Liver (tissue), 3 donors: ENCODE results near the gene PWWP2A.

Experiments used
- GABPA ChIP-seq, 2 donors: IDR thresholded peaks in 1 of 2; conservative IDR thresholded peaks in 1 of 2; 2 replicates each; pipeline ENCODE4 v1.6.1; 2016; ENCODE audit warnings: antibody characterized with exemption in 2 of 2, mild to moderate bottlenecking in 1 of 2, moderate library complexity in 1 of 2
- HNF4G ChIP-seq: IDR thresholded peaks from 2 replicates; pipeline ENCODE4 v1.6.1; 2016; ENCODE audit warnings: antibody characterized with exemption
- JUND ChIP-seq, 2 donors: IDR thresholded peaks; 2 replicates each; pipeline ENCODE4 v1.6.1; 2016; ENCODE audit warnings: antibody characterized with exemption in 2 of 2
- NR2F2 ChIP-seq: IDR thresholded peaks from 2 replicates; pipeline ENCODE4 v1.6.1; 2016; ENCODE audit warnings: antibody characterized with exemption
- RAD21 ChIP-seq, 2 donors: IDR thresholded peaks; 2 replicates each; pipeline ENCODE4 v1.6.1; 2016; ENCODE audit warnings: antibody characterized with exemption in 2 of 2, mild to moderate bottlenecking in 2 of 2
- SP1 ChIP-seq: IDR thresholded peaks from 2 replicates; pipeline ENCODE4 v1.6.1; 2018; ENCODE audit warnings: antibody characterized with exemption, mild to moderate bottlenecking
- YY1 ChIP-seq: IDR thresholded peaks from 2 replicates; pipeline ENCODE4 v1.6.1; 2016; ENCODE audit warnings: antibody characterized with exemption, mild to moderate bottlenecking
- TF ChIP-seq, protein P1 (sequence below): fragments of 150-350 bp; IDR thresholded peaks from 2 replicates; pipeline ENCODE4 v1.5.1; 2017; ENCODE audit warnings: improper control_type of control experiment, low read depth, low read length; ENCODE audit not compliant: missing input control
- TF ChIP-seq, protein P2 (sequence below): IDR thresholded peaks from 2 replicates; pipeline ENCODE4 v1.6.1; 2016; ENCODE audit warnings: antibody characterized with exemption, mild to moderate bottlenecking
- TF ChIP-seq, protein P3 (sequence below): IDR thresholded peaks from 2 replicates; pipeline ENCODE4 v1.6.1; 2016; ENCODE audit warnings: antibody characterized with exemption
- donor health status: healthy.
- donor health status: healthy.

DNA sequence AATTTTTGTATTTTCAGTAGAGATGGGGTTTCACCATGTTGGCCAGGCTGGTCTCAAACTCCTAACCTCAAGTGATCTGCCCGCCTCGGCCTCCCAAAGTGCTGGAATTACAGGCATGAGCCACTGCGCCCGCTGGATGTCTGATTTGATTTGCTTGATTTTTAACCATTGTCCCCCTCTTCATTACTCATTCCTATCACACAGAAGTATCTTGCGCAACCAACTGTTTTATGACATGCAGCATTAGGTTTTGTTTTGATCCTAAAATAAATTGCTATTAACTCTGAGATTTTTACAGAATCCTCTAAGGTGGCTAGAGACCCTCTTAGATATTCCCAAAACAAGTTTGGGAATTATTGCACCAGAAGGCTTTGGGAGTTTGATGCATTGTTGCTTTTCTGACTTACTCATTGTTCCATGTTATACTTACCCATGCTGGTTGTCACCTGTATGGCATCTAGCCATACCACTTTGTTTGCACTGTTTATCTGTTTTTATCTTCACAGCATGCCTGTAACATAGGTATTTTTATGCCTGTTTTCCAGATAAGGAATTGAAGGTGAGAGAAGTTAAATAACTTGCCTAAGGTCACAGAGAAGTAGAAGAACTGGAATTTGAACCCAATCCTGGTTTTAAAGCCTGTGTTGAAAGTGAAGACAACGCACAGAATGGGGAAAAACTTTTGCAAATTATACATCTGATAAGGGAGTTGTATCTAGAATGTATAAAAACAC, 35.9 kb upstream of the PWWP2A start:
- TF ChIP-seq, protein P1, sequence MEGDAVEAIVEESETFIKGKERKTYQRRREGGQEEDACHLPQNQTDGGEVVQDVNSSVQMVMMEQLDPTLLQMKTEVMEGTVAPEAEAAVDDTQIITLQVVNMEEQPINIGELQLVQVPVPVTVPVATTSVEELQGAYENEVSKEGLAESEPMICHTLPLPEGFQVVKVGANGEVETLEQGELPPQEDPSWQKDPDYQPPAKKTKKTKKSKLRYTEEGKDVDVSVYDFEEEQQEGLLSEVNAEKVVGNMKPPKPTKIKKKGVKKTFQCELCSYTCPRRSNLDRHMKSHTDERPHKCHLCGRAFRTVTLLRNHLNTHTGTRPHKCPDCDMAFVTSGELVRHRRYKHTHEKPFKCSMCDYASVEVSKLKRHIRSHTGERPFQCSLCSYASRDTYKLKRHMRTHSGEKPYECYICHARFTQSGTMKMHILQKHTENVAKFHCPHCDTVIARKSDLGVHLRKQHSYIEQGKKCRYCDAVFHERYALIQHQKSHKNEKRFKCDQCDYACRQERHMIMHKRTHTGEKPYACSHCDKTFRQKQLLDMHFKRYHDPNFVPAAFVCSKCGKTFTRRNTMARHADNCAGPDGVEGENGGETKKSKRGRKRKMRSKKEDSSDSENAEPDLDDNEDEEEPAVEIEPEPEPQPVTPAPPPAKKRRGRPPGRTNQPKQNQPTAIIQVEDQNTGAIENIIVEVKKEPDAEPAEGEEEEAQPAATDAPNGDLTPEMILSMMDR, result no peak
- TF ChIP-seq, protein P2, sequence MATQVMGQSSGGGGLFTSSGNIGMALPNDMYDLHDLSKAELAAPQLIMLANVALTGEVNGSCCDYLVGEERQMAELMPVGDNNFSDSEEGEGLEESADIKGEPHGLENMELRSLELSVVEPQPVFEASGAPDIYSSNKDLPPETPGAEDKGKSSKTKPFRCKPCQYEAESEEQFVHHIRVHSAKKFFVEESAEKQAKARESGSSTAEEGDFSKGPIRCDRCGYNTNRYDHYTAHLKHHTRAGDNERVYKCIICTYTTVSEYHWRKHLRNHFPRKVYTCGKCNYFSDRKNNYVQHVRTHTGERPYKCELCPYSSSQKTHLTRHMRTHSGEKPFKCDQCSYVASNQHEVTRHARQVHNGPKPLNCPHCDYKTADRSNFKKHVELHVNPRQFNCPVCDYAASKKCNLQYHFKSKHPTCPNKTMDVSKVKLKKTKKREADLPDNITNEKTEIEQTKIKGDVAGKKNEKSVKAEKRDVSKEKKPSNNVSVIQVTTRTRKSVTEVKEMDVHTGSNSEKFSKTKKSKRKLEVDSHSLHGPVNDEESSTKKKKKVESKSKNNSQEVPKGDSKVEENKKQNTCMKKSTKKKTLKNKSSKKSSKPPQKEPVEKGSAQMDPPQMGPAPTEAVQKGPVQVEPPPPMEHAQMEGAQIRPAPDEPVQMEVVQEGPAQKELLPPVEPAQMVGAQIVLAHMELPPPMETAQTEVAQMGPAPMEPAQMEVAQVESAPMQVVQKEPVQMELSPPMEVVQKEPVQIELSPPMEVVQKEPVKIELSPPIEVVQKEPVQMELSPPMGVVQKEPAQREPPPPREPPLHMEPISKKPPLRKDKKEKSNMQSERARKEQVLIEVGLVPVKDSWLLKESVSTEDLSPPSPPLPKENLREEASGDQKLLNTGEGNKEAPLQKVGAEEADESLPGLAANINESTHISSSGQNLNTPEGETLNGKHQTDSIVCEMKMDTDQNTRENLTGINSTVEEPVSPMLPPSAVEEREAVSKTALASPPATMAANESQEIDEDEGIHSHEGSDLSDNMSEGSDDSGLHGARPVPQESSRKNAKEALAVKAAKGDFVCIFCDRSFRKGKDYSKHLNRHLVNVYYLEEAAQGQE, result no peak
- TF ChIP-seq HNF4G (no peak), SP1 (no peak), RAD21 (IDR thresholded peaks at IDR 0.05) (no peak), NR2F2 (no peak), YY1 (no peak), JUND (IDR thresholded peaks at IDR 0.05) (no peak), GABPA (IDR thresholded peaks at IDR 0.05 in 1 of 2, conservative IDR thresholded peaks at IDR 0.05 in 1 of 2) (no peak)
- TF ChIP-seq, protein P3, sequence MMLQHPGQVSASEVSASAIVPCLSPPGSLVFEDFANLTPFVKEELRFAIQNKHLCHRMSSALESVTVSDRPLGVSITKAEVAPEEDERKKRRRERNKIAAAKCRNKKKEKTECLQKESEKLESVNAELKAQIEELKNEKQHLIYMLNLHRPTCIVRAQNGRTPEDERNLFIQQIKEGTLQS, result no peak
